Naive B cell (primary cell): ENCODE measurements around the gene NSMCE1. TPM values are rescaled to one million over a fixed set of nuclear protein-coding genes. Genes with fewer than 3 reads are reported as not detected.
A peak's percentile ranks its signal among the peaks of the same experiment; 100 is the strongest.

Source experiments
- ATAC-seq, 2 donors: fragments of 150-1000 bp; cut with Tn5 transposase; 2 replicates each; pipeline ENCODE4 v1.10.0; 2021; ENCODE audit warnings: low read depth in 2 of 2, mild to moderate bottlenecking in 2 of 2, moderate library complexity in 2 of 2
- DNase-seq: peaks from one replicate; pipeline ENCODE4 v3.0.0; 2022
- H3K27ac Mint-ChIP-seq, 6 donors: one replicate each; pipeline ENCODE4 v1.8.0; 2020 to 2022; ENCODE audit warnings: mild to moderate bottlenecking in 6 of 6, mixed read lengths in 6 of 6, moderate library complexity in 5 of 6, inconsistent platforms in 2 of 6
- H3K27me3 Mint-ChIP-seq, 3 donors: one replicate each; pipeline ENCODE4 v1.8.0; 2021 to 2022; ENCODE audit warnings: mixed read lengths in 3 of 3, mild to moderate bottlenecking in 1 of 3
- H3K36me3 Mint-ChIP-seq, 2 donors: one replicate each; pipeline ENCODE4 v1.8.0; 2020 to 2022; ENCODE audit warnings: mixed read lengths in 2 of 2, inconsistent platforms in 1 of 2, mild to moderate bottlenecking in 1 of 2
- H3K4me1 Mint-ChIP-seq, 3 donors: one replicate each; pipeline ENCODE4 v1.8.0; 2020 to 2022; ENCODE audit warnings: mixed read lengths in 3 of 3, inconsistent platforms in 1 of 3, mild to moderate bottlenecking in 1 of 3, moderate library complexity in 1 of 3
- H3K4me3 Mint-ChIP-seq, 8 donors: one replicate each; pipeline ENCODE4 v1.8.0; 2020 to 2022; ENCODE audit warnings: mild to moderate bottlenecking in 8 of 8, mixed read lengths in 8 of 8, moderate library complexity in 8 of 8, inconsistent platforms in 2 of 8
- H3K9me3 Mint-ChIP-seq, 7 donors: one replicate each; pipeline ENCODE4 v1.8.0; 2020 to 2022; ENCODE audit warnings: mixed read lengths in 7 of 7, mild to moderate bottlenecking in 5 of 7, inconsistent platforms in 2 of 7, moderate library complexity in 1 of 7
- polyA plus RNA-seq, 6 donors: library from polyadenylated mRNA; unstranded; fragments of 300-500 nt; fragmentation: Illumina TruSeq; gene quantifications; one replicate each; pipeline ENCODE4 v1.2.3, GENCODE V29; 2021; ENCODE audit warnings: low read depth in 6 of 6

Gene NSMCE1
- polyA plus RNA-seq, 6 donors from 2014 or later = 178 to 217 (median 195) TPM

DNA sequence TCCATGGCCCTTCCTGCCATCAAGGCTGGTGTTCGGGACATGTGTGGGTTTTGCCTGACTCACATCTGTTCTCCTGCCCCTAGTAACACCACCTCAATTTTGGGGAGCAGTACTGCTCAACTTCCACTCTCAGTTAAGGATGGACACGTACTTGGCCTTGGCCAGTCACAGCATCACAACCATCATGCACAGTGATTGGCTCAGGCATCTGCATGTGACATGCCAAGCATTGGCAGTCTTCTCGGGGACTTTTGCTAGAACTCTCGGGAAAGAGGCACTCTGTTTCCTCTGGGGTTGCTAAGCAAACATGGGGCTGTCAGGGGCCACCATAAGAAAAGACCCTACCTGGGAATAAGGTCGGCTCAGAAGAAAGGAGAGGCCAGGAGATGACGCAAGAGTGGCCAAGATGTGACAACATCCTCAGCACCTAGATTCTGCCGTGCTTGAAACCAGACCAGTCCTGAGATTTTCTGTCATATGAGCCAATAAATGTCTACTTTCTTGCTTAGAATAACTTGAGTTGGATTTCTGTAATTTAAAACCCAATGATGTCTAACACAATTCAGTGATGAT lies 77.1 kb downstream of the NSMCE1 start:
- no peak for DNase-seq
- Mint-ChIP-seq H3K36me3 (peaks cover 0 to 8% of the 10 kb centered on the region in 2 donors), H3K27ac (no peak overlapping the region), H3K9me3 (peaks cover 0 to 13% (median 9%) of the 10 kb centered on the region in 7 donors), H3K4me1 (peaks cover 3 to 7% (median 5%) of the 10 kb centered on the region in 3 donors), H3K27me3 (peaks cover 0 to 7% (median 0%) of the 10 kb centered on the region in 3 donors), H3K4me3 (no peak overlapping the region)
- no peak for ATAC-seq

DNA sequence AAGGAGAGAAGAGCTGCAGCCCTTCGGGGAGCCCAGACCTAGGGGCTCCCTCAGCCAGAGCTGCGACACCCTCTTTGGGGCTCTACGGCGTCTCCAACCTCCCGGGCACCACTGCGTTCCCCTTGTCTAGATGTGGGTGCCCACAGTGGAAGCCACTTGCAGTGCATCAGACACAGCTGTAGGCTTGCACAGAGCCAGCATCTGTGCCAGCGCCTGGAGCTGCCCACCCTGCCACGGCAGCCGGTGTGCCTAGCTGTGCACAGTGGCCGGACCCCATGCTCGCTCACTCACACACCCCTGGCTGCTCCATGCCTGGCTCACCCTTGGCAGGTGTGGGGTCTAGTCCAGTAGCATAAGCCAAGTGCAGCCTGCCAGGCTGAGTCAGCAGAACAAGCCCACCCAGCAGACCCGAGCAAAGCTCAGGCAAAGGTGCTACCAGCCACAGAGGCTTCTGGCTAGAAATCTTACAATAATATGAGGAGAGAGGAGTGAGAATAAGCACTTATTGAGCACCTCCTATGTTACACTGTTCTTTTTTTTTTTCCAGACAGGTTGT lies 78.2 kb downstream of the NSMCE1 start:
- peaks cover 0 to 12% (median 9%) of the 10 kb centered on the region in 7 donors for H3K9me3 Mint-ChIP-seq
- H3K36me3 Mint-ChIP-seq = peaks cover 0 to 2% of the 10 kb centered on the region in 2 donors
- peaks cover 0 to 7% (median 0%) of the 10 kb centered on the region in 3 donors for H3K27me3 Mint-ChIP-seq
- no peak overlapping the region for H3K4me3 Mint-ChIP-seq
- DNase-seq = no peak
- H3K4me1 Mint-ChIP-seq = peaks cover 3 to 12% (median 5%) of the 10 kb centered on the region in 3 donors
- no peak for ATAC-seq
- H3K27ac Mint-ChIP-seq = no peak overlapping the region

DNA sequence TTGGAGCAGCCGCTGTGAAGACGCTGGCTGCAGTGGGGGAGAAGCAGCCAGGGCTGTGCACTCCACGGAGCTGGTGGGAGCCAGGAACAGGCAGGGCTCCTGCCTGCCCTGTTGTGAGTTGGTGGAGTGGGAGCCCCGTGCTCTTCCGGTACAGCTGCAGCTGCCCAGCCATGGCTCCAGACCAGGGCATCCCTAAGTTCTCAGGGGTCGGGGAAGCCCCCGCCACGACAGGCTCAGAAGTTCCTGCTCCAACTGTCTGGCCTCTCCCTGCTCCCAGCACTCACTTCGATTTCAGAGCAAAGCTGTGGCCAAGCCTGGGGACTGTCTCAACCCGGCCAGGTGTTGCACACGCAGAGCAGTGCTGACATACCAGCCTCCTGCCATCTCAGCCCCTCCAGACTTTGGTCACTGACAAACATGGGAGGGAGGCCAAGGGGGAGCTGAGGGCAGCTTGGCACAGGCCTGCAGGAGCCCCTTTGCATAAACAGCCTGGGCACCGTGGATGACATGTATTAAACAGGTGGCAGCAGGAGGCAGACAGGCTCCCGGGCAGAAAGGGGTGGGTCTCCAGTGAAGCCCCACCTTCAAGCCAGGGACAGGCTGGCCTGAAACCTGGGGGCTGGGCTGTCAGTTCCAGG lies 79.1 kb downstream of the NSMCE1 start:
- ATAC-seq = no peak
- Mint-ChIP-seq H3K27ac (peak overlapping the region in 3 of 6 donors; percentile 15 to 29 (median 22)), H3K36me3 (no peaks in the 10 kb centered on the region), H3K4me1 (peaks cover 3 to 12% (median 5%) of the 10 kb centered on the region in 3 donors), H3K4me3 (no peak overlapping the region), H3K27me3 (peaks cover 0 to 7% (median 0%) of the 10 kb centered on the region in 3 donors), H3K9me3 (peaks cover 0 to 5% (median 2%) of the 10 kb centered on the region in 7 donors)
- DNase-seq = no peak

DNA sequence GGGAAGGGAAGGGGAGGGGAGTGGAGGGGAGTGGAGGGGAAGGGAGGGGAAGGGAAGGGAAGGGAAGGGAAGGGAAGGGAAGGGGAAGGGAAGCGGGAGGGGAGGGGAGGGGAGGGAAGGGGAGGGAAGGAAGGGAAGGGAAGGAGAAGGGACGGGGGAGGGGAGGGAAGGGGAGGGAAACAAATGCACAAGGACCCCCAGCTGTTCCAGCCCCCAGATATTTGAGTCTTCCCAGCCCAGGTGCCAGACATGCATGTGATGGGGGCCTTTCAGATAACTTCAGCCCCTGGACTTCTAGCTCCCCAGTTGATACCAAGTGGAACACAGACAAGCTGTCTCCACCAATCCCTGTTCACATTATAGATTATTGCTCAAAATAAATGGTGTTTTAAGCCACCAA lies 79.9 kb downstream of the NSMCE1 start:
- ATAC-seq (no peak), DNase-seq (no peak)
- Mint-ChIP-seq H3K36me3 (no peaks in the 10 kb centered on the region), H3K9me3 (peaks cover 0 to 3% (median 0%) of the 10 kb centered on the region in 7 donors), H3K4me3 (no peak overlapping the region), H3K27ac (peak overlapping the region in 1 of 6 donors; percentile 16), H3K4me1 (peaks cover 3 to 12% (median 5%) of the 10 kb centered on the region in 3 donors), H3K27me3 (peaks cover 0 to 7% (median 0%) of the 10 kb centered on the region in 3 donors)

DNA sequence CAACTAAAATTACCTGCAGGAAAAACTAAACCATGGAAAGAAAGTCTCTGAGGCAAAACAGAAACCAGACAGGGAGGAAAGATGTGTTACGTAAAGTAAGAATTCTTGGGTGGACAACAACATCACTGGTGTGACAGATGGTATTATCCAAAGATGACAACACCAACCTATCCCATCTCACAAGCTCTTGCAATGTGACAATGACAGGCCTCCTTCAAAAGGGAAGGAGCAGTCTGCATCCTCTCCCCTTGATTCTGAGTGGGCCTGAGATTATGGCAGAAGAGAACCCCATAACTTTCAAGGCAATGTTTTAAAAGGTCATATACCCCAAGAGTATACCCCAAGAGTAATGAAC lies 82.8 kb downstream of the NSMCE1 start:
- Mint-ChIP-seq H3K36me3 (no peaks in the 10 kb centered on the region), H3K4me1 (peaks cover 7 to 11% (median 9%) of the 10 kb centered on the region in 3 donors), H3K27me3 (peaks cover 0 to 7% (median 0%) of the 10 kb centered on the region in 3 donors), H3K4me3 (no peak overlapping the region), H3K9me3 (peaks cover 0 to 2% (median 0%) of the 10 kb centered on the region in 7 donors), H3K27ac (peak overlapping the region in 1 of 6 donors; percentile 41)
- DNase-seq = no peak
- no peak for ATAC-seq

DNA sequence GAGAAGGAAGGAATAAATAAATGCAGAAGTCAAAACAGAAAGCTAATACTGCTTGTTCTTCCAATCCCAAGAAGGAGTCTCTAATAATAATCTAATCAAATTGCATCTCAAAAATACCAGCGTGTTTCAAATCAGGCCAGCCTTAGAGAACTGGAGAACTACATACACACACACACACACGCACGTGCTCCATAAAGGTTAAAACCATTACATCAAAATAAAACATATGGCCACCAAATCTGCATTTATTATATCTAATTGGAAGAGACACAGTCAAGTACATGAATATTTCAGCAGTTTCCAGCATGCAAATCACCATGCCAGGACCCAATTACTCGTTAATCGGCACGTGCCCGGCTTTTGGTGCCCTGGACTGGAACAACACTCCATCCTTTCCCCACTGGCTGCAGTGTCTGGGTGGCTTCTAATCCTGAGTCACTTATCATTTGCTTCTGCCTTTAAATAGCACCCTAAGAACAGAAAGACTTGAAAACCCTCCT lies 85.6 kb downstream of the NSMCE1 start:
- Mint-ChIP-seq H3K27ac (peak overlapping the region in 1 of 6 donors; percentile 41), H3K9me3 (peaks cover 0 to 2% (median 0%) of the 10 kb centered on the region in 7 donors)
- no peak for ATAC-seq

DNA sequence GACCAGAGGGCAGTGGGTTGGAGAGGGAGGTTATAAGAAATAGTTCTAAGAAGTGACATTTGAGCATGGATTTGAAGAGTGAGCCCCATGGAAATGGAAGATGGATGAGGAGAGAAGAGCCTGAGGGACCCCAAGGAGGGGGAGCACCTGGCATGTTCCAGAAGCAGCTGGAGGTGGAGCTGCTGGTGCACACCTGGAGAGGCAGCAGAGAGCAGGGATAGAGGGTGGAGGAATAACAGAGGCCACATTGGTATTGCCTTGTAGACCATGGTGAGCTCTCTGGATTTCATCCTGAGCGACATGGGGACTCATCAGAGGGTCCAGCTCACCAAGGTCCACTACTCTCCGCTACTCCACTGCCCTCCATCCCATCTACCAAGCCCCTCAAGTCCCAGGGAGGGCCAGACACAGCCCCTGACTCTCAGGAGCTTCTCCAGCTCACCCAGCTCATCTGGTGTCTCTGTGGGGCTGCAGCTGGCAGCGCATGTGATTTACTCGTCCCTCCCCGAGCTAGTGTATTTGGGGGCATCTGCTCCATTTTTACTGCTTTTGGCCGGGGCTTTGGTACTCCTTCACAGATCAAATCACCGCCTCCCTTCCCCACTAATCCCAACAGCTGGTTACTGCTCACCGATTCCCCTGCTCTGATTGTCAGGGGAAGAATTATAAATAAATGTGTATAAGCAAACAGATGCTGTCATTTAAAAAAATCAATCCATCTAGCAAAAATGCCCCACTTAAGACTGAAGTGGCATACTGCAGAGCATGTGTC lies 87.4 kb downstream of the NSMCE1 start:
- Mint-ChIP-seq H3K27me3 (no peaks in the 10 kb centered on the region), H3K4me1 (peaks cover 20 to 31% (median 29%) of the 10 kb centered on the region in 3 donors), H3K9me3 (peaks cover 0 to 2% (median 0%) of the 10 kb centered on the region in 7 donors), H3K4me3 (no peak overlapping the region), H3K36me3 (no peaks in the 10 kb centered on the region), H3K27ac (peak overlapping the region in 4 of 6 donors; percentile 7 to 93 (median 76))
- ATAC-seq = no peak
- no peak for DNase-seq

More for the DNA sequence above, 85.6 kb downstream of the NSMCE1 start:
- no peak for DNase-seq
- H3K4me1 Mint-ChIP-seq = peaks cover 18 to 31% (median 25%) of the 10 kb centered on the region in 3 donors
- H3K36me3 Mint-ChIP-seq = no peaks in the 10 kb centered on the region
- no peak overlapping the region for H3K4me3 Mint-ChIP-seq
- no peaks in the 10 kb centered on the region for H3K27me3 Mint-ChIP-seq

DNA sequence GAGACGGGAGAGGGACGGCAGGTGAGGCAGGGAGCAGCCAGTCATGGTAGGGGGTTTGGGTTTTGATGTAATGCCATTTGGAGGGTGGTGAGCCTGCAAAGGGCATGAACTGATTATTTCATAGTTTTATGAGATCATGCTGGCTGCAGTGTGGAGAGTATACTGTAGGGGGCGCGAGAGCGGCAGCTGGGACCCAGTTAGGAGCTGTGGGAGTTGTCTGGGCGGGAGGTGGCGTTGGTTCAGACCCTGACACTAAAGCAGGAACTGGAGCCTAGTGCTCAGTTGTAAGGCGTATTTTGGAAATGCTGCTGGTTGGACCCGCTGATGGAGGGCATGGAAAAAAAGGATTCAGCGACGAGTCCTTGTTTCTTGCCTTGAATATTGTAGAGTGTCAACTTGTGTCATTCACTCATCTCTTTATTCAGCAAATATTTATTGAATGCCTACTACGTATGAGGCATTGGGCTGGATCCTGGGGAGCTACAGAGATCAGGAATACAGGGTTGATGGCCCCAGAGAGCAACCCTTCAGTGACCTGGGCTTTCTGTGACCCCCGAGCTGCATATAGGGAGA lies 89.0 kb downstream of the NSMCE1 start:
- Mint-ChIP-seq H3K36me3 (no peaks in the 10 kb centered on the region), H3K4me1 (peaks cover 31 to 40% (median 40%) of the 10 kb centered on the region in 3 donors), H3K27me3 (no peaks in the 10 kb centered on the region), H3K27ac (peak overlapping the region in 3 of 6 donors; percentile 70 to 83 (median 82)), H3K4me3 (peak overlapping the region in 4 of 8 donors; percentile 2 to 60 (median 40)), H3K9me3 (peaks cover 0 to 2% (median 0%) of the 10 kb centered on the region in 7 donors)
- DNase-seq = peak; percentile 81
- ATAC-seq = peak; percentile 99

DNA sequence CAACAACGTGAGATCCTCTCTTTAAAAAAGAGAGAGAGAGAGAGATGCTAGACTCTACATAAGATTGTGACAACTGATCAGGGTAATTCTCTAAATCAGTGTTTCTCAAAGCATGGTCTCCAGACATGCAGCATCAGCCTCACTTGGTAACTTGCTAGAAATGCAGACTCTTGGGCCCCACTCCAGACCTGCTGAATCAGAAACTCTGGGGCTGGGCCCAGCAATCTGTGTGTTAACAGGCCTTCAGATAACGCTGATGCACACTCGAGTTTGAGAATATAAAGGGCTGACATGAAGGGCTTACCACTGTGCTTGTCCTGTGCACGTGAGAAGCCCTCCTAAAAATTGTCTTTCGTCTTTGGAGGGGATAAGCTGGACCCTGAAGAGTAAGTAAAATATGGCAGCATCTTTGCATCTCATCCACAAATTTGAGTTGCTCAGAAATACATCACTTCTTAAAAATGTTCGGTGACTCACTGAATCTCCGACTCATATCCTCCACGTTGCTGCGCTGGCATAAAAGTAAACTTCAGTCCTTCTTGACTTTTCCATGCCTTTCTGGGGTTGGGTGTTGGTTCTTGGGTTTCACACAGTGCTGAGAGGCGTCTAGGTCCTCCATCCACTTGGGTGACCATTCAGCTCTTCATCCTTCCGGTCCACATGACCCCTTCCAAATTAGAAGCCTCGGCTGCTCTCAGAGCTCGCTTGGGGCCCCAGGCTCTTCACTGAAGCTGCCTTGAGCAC lies 91.4 kb downstream of the NSMCE1 start:
- H3K27me3 Mint-ChIP-seq = no peaks in the 10 kb centered on the region
- peak overlapping the region in 3 of 6 donors; percentile 34 to 69 (median 68) for H3K27ac Mint-ChIP-seq
- no peak for DNase-seq
- peaks cover 0 to 2% (median 0%) of the 10 kb centered on the region in 7 donors for H3K9me3 Mint-ChIP-seq
- peaks cover 43 to 64% (median 61%) of the 10 kb centered on the region in 3 donors for H3K4me1 Mint-ChIP-seq
- H3K36me3 Mint-ChIP-seq = no peaks in the 10 kb centered on the region
- ATAC-seq = no peak
- H3K4me3 Mint-ChIP-seq = peak overlapping the region in 1 of 8 donors; percentile 6

DNA sequence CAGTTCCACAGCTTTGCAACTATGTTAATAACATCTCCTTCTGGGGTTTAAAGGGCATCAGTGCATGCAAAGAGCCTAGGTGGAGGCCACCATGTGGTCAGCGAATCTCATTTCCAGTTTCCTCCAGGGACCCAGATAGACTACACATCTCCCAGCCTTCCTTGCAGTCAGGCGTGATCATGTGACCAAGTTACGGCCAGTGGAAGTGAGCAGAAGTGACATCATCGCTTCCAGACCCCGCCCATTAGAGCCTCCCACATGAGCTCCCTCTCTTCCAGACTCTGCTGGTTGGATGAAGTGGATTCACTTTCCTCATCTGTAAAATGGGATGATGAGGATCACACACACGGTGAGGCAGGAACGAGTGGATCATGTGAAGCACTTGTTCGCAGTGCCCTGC lies 92.7 kb downstream of the NSMCE1 start:
- peaks cover 45 to 74% (median 56%) of the 10 kb centered on the region in 3 donors for H3K4me1 Mint-ChIP-seq
- no peaks in the 10 kb centered on the region for H3K27me3 Mint-ChIP-seq
- H3K4me3 Mint-ChIP-seq = no peak overlapping the region
- ATAC-seq (no peak), DNase-seq (no peak)
- H3K9me3 Mint-ChIP-seq = peaks cover 0 to 3% (median 0%) of the 10 kb centered on the region in 7 donors
- H3K27ac Mint-ChIP-seq = peak overlapping the region in 2 of 6 donors; percentile 34 to 70
- H3K36me3 Mint-ChIP-seq = no peaks in the 10 kb centered on the region
